Upper lobe of left lung (tissue), 6 donors: ENCODE results near the gene TNRC6C. TPM values are rescaled to one million over a fixed set of nuclear protein-coding genes. Genes with fewer than 3 reads are reported as not detected.

Experiments used
- ATAC-seq, 2 donors: fragments of 200-7000 bp; cut with Tn5 transposase; one replicate each; pipeline ENCODE4 v1.9.1; 2022; ENCODE audit warnings: mild to moderate bottlenecking in 2 of 2, moderate library complexity in 2 of 2; ENCODE audit not compliant: low FRiP score in 2 of 2
- DNase-seq, 2 donors: peaks; one replicate each; pipeline ENCODE4 v3.0.0-alpha.2; 2019 to 2020
- H3K27ac ChIP-seq, 4 donors: fragments of 200-600 bp; sonication (generic); one replicate each; pipeline ENCODE4 v1.5.1; 2016 to 2019
- H3K27me3 ChIP-seq, 4 donors: fragments of 200-600 bp; sonication (generic); one replicate each; pipeline ENCODE4 v1.5.1; 2017 to 2019
- H3K36me3 ChIP-seq, 4 donors: fragments of 200-600 bp; sonication (generic); one replicate each; pipeline ENCODE4 v1.5.1; 2016 to 2019
- H3K4me1 ChIP-seq, 4 donors: fragments of 200-600 bp; sonication (generic); one replicate each; pipeline ENCODE4 v1.5.1; 2018 to 2019
- H3K4me3 ChIP-seq, 4 donors: fragments of 200-600 bp; sonication (generic); one replicate each; pipeline ENCODE4 v1.5.1; 2017 to 2019; ENCODE audit warnings: mild to moderate bottlenecking in 2 of 4, moderate library complexity in 1 of 4
- H3K9me3 ChIP-seq, 4 donors: fragments of 200-600 bp; sonication (generic); one replicate each; pipeline ENCODE4 v1.5.1; 2018 to 2019
- CTCF ChIP-seq, 6 experiments: fragments of 450-650 bp in 4 of 6; fragments of 200-600 bp in 2 of 6; sonication (generic) in 2 of 6; IDR thresholded peaks; one replicate each; pipeline ENCODE4 v1.5.1; 2016 to 2019; ENCODE audit warnings: antibody characterized with exemption in 6 of 6
- EP300 ChIP-seq, 4 donors: sonication (generic); formaldehyde crosslinking; IDR thresholded peaks; one replicate each; pipeline ENCODE4 v1.5.1; 2017; ENCODE audit warnings: antibody characterized with exemption in 4 of 4, control low read depth in 2 of 4
- POLR2A ChIP-seq, 4 donors: fragments of 450-650 bp; IDR thresholded peaks; one replicate each; pipeline ENCODE4 v1.5.1; 2016 to 2017; ENCODE audit warnings: antibody characterized with exemption in 4 of 4, mild to moderate bottlenecking in 2 of 4
- POLR2AphosphoS5 ChIP-seq, 2 donors: sonication (generic); formaldehyde crosslinking; IDR thresholded peaks; one replicate each; pipeline ENCODE4 v1.5.1; 2017; ENCODE audit warnings: antibody characterized with exemption in 2 of 2
- WGBS, 2 donors: methylation state at CpG; one replicate each; pipeline ENCODE4 v1.1.5; 2017 to 2018; 5-methylcytosine and 5-hydroxymethylcytosine counted together
- total RNA-seq, 6 donors: library from RNA; depleted of rRNA in 4 of 6; stranded (reverse); fragments of >200 nt in 4 of 6; gene quantifications; one replicate each; pipeline versions ENCODE4 v1.1.0 to v1.2.1, GENCODE V29; 2016 to 2021
- donor health status: DM: no; HTN: no; CAD: no; lungs with moderate emphysema.
- donor health status: DM: no; HTN: yes; CAD: no; lungs with severe emphysema.

The TNRC6C gene
- total RNA-seq, 6 donors from 2014 or later: 8.7 to 38.8 (median 14.7) TPM

- DNase-seq: no peak
Measured at GRCh38 chr17:78012428-78012827, 53.9 kb downstream of the TNRC6C start.

GRCh38 chr17:78013683-78014467 lies 55.4 kb downstream of the TNRC6C start:
- H3K27me3 ChIP-seq: no peaks in the 10 kb centered on the region
- 45 to 46% methylated on average over 4 of the region's 4 CpGs for WGBS, 2 donors
- DNase-seq (peak in 1 of 2 donors; percentile 30), ATAC-seq (peak in 1 of 2 donors; percentile 84)
- H3K36me3 ChIP-seq: peaks cover 0 to 7% (median 2%) of the 10 kb centered on the region in 4 donors
- TF ChIP-seq POLR2A (IDR thresholded peaks at IDR 0.05) (no peak), CTCF (IDR thresholded peaks at IDR 0.05) (peak; percentile 55 to 76 (median 68)), EP300 (IDR thresholded peaks at IDR 0.05) (no peak), POLR2AphosphoS5 (IDR thresholded peaks at IDR 0.05) (no peak)
- no peak overlapping the region for H3K27ac ChIP-seq
- no peaks in the 10 kb centered on the region for H3K9me3 ChIP-seq
- H3K4me1 ChIP-seq: no peaks in the 10 kb centered on the region
- H3K4me3 ChIP-seq: no peak overlapping the region

More at GRCh38 chr17:78012428-78012827, 53.9 kb downstream of the TNRC6C start:
- Histone ChIP-seq H3K9me3 (no peaks in the 10 kb centered on the region), H3K4me1 (no peaks in the 10 kb centered on the region), H3K36me3 (peaks cover 0 to 7% (median 2%) of the 10 kb centered on the region in 4 donors), H3K4me3 (no peak overlapping the region), H3K27me3 (no peaks in the 10 kb centered on the region), H3K27ac (no peak overlapping the region)
- TF ChIP-seq EP300 (IDR thresholded peaks at IDR 0.05): no peak
- TF ChIP-seq POLR2A (IDR thresholded peaks at IDR 0.05): no peak
- no peak for TF ChIP-seq CTCF (IDR thresholded peaks at IDR 0.05)
- no peak for TF ChIP-seq POLR2AphosphoS5 (IDR thresholded peaks at IDR 0.05)
- 93 to 100% methylated on average over 1 of the region's 1 CpG for WGBS, 2 donors
- no peak for ATAC-seq

GRCh38 chr17:78014646-78015045 lies 56.1 kb downstream of the TNRC6C start:
- DNase-seq (no peak), ATAC-seq (no peak)
- H3K9me3 ChIP-seq: no peaks in the 10 kb centered on the region
- H3K36me3 ChIP-seq: peaks cover 0 to 6% (median 1%) of the 10 kb centered on the region in 4 donors
- TF ChIP-seq POLR2AphosphoS5 (IDR thresholded peaks at IDR 0.05): no peak
- TF ChIP-seq EP300 (IDR thresholded peaks at IDR 0.05): no peak
- no peak for TF ChIP-seq POLR2A (IDR thresholded peaks at IDR 0.05)
- no peak for TF ChIP-seq CTCF (IDR thresholded peaks at IDR 0.05)
- H3K27ac ChIP-seq: no peak overlapping the region
- peaks cover 0 to 2% (median under 1%) of the 10 kb centered on the region in 4 donors for H3K4me1 ChIP-seq
- no peaks in the 10 kb centered on the region for H3K27me3 ChIP-seq
- no peak overlapping the region for H3K4me3 ChIP-seq
- WGBS, 2 donors: 94 to 95% methylated on average over 5 of the region's 5 CpGs

GRCh38 chr17:78016852-78017251 lies 58.3 kb downstream of the TNRC6C start:
- no peak overlapping the region for H3K4me3 ChIP-seq
- no peak for DNase-seq
- TF ChIP-seq EP300 (IDR thresholded peaks at IDR 0.05) (no peak), CTCF (IDR thresholded peaks at IDR 0.05) (no peak), POLR2A (IDR thresholded peaks at IDR 0.05) (no peak), POLR2AphosphoS5 (IDR thresholded peaks at IDR 0.05) (no peak)
- ATAC-seq: no peak
- no peaks in the 10 kb centered on the region for H3K27me3 ChIP-seq
- H3K4me1 ChIP-seq: peaks cover 0 to 7% (median 5%) of the 10 kb centered on the region in 4 donors
- 94 to 100% methylated on average over 1 of the region's 1 CpG for WGBS, 2 donors
- H3K9me3 ChIP-seq: no peaks in the 10 kb centered on the region
- no peak overlapping the region for H3K27ac ChIP-seq
- peaks cover 0 to 3% (median 0%) of the 10 kb centered on the region in 4 donors for H3K36me3 ChIP-seq
